SK-N-MC (cell line): ENCODE data around the gene ABCF1.

Experiments
- EZH2 ChIP-seq: fragments of 200-600 bp; sonication (generic); IDR thresholded peaks from one replicate; pipeline ENCODE4 v1.6.1; 2017; ENCODE audit warnings: antibody characterized with exemption
- POLR2AphosphoS5 ChIP-seq: IDR thresholded peaks from 2 replicates; pipeline ENCODE4 v1.6.1; 2012; ENCODE audit warnings: mild to moderate bottlenecking, low read depth, low read length, borderline replicate concordance

DNA sequence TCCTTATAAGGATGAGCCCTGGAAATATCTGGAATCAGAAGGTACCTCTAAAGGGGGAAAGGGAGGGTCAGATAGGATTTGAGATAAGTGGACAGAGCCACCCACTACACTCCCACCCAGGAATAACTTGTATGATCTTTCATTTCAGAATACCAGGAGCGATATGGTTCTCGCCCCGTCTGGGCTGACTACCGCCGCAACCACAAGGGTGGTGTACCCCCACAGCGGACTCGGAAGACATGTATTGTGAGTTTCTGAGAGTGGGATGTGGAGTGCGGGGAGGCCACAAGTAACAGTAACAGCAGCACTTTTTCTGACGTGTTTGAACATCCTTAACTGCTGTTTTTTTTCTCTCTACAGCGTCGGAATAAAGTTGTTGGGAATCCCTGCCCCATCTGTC, 48.3 kb downstream of the ABCF1 start:
- no peak for TF ChIP-seq EZH2
- TF ChIP-seq POLR2AphosphoS5 = no peak
